PC-3 (cell line): ENCODE results near the gene TEX52. TPM values are rescaled to one million over a fixed set of nuclear protein-coding genes. Genes with fewer than 3 reads are reported as not detected.

Source experiments
- ATAC-seq: fragments of 200-7000 bp; cut with Tn5 transposase; 2 replicates; pipeline ENCODE4 v1.9.1; 2020; ENCODE audit warnings: mild to moderate bottlenecking, moderate library complexity
- BruUV-seq: library from RNA; stranded (reverse); fragments of 400-500 nt; replicated peaks from 2 replicates; lab custom pipeline; 2021; lab: Mats Ljungman, UMichigan
- CTCF ChIA-PET: fragments of 300-600 bp; sonication (Branson Sonifier 250); formaldehyde crosslinking; loops from one replicate; lab custom pipeline; 2022; ENCODE audit warnings: antibody characterized with exemption; lab: Charles Lee
- POLR2A ChIA-PET: fragments of 300-600 bp; sonication (Branson Sonifier 250); formaldehyde crosslinking; loops from one replicate; lab custom pipeline; 2022; ENCODE audit warnings: antibody characterized with exemption; ENCODE audit not compliant: unreplicated experiment; lab: Charles Lee
- DNase-seq: peaks from one replicate; pipeline ENCODE4 v3.0.0-alpha.2; 2015
- H2AFZ ChIP-seq: fragments of 300-600 bp; sonication (generic); 2 replicates; pipeline ENCODE4 v1.6.0; 2016; ENCODE audit warnings: antibody characterized with exemption, low read length
- H3F3A ChIP-seq: fragments of 300-600 bp; sonication (generic); one replicate; pipeline ENCODE4 v1.6.0; 2017; ENCODE audit warnings: antibody characterized with exemption, low read length, control low read depth, mild to moderate bottlenecking; ENCODE audit not compliant: unreplicated experiment
- H3K27ac ChIP-seq: fragments of 300-600 bp; sonication (generic); 2 replicates; pipeline ENCODE4 v1.5.1; 2016; ENCODE audit warnings: mild to moderate bottlenecking, low read length
- H3K27me3 ChIP-seq: fragments of 300-600 bp; sonication (generic); 2 replicates; pipeline ENCODE4 v1.6.1; 2016; ENCODE audit warnings: low read length, mixed read lengths
- H3K36me3 ChIP-seq: fragments of 300-600 bp; sonication (generic); 2 replicates; pipeline ENCODE4 v1.6.1; 2016; ENCODE audit warnings: low read depth, mixed run types, low read length, mixed read lengths
- H3K4me1 ChIP-seq: fragments of 300-600 bp; sonication (generic); 2 replicates; pipeline ENCODE4 v1.5.1; 2016; ENCODE audit warnings: low read length; ENCODE audit not compliant: insufficient read depth
- H3K4me2 ChIP-seq: fragments of 300-600 bp; sonication (generic); 2 replicates; pipeline ENCODE4 v1.6.0; 2016; ENCODE audit warnings: low read length
- H3K4me3 ChIP-seq: fragments of 300-600 bp; sonication (generic); 2 replicates; pipeline ENCODE4 v1.5.1; 2016; ENCODE audit warnings: mild to moderate bottlenecking, low read length, mixed read lengths
- H3K79me2 ChIP-seq: fragments of 300-600 bp; sonication (generic); 2 replicates; pipeline ENCODE4 v1.6.1; 2017; ENCODE audit warnings: low read length, mixed read lengths
- H3K9ac ChIP-seq: fragments of 300-600 bp; sonication (generic); 2 replicates; pipeline ENCODE4 v1.6.0; 2016; ENCODE audit warnings: mild to moderate bottlenecking, low read length
- H3K9me2 ChIP-seq: fragments of 300-600 bp; sonication (generic); replicated peaks from 2 replicates; pipeline ENCODE4 v1.6.1; 2016; ENCODE audit warnings: mixed run types, low read length, mixed read lengths
- H3K9me3 ChIP-seq: fragments of 300-600 bp; sonication (generic); 2 replicates; pipeline ENCODE4 v1.6.1; 2016; ENCODE audit warnings: low read length, mixed read lengths
- H4K20me1 ChIP-seq: fragments of 300-600 bp; sonication (generic); 2 replicates; pipeline ENCODE4 v1.6.1; 2016; ENCODE audit warnings: low read length, mixed read lengths
- CTCF ChIP-seq: fragments of 300-600 bp; sonication (generic); conservative IDR thresholded peaks from 2 replicates; pipeline ENCODE4 v1.5.1; 2017; ENCODE audit warnings: antibody characterized with exemption, low read depth, mild to moderate bottlenecking, low read length
- EZH2 ChIP-seq: fragments of 300-600 bp; sonication (generic); IDR thresholded peaks from one replicate; pipeline ENCODE4 v1.6.1; 2017; ENCODE audit warnings: antibody characterized with exemption, mild to moderate bottlenecking, low read length; ENCODE audit not compliant: unreplicated experiment
- EZH2phosphoT487 ChIP-seq: fragments of 300-600 bp; sonication (generic); IDR thresholded peaks from 2 replicates; pipeline ENCODE4 v1.6.1; 2018; ENCODE audit warnings: mild to moderate bottlenecking, antibody characterized with exemption, low read length, borderline replicate concordance
- intact Hi-C: fragments of 100-400 bp; cut with micrococcal nuclease; formaldehyde crosslinking; loops from 2 replicates; pipeline ENCODE4 v1.9.0; 2023
- total RNA-seq: library from RNA; depleted of rRNA; stranded (reverse); fragments of >200 nt; gene quantifications from 2 replicates; pipeline ENCODE4 v1.2.3, GENCODE V29; 2014

The TEX52 gene
- total RNA-seq, 1 experiment from 2014 or later = not detected

- intact Hi-C loops = loop anchor here (2.0 kb wide), 1 partner anchor 15 kb away; the partner anchor contains the start of genes FOXM1 and RHNO1
- Histone ChIP-seq H3K9ac (peak overlapping the region; percentile 90), H3K27me3 (no peaks in the 10 kb centered on the region), H3K4me1 (peaks cover 21% of the 10 kb centered on the region), H3K36me3 (peaks cover 11% of the 10 kb centered on the region), H3K4me2 (peak overlapping the region; percentile 98), H2AFZ (peak overlapping the region; percentile 96), H3K27ac (peak overlapping the region; percentile 59), H4K20me1 (0 out of 2 replicates have a peak, but pooled peaks cover 3% of the 10 kb centered on the region), H3K9me2 (no peaks in the 10 kb centered on the region), H3K4me3 (peak overlapping the region; percentile 99), H3F3A (no peaks in the 10 kb centered on the region), H3K79me2 (peaks cover 45% of the 10 kb centered on the region), H3K9me3 (no peaks in the 10 kb centered on the region)
- DNase-seq = peak; percentile 55
- POLR2A ChIA-PET = interaction anchor here (0.7 kb wide), 1 partner anchor 59 kb away, joined by 5 read pairs; no protein-coding TSS in a partner anchor
- peak; percentile 48 for ATAC-seq
- TSS peak; percentile 94 for BruUV-seq
- TF ChIP-seq EZH2 = no peak
- TF ChIP-seq EZH2phosphoT487 = no peak
- TF ChIP-seq CTCF = no peak
- CTCF ChIA-PET = interaction anchor here (0.6 kb wide), 1 partner anchor 53 kb away, joined by 3 read pairs; no protein-coding TSS in a partner anchor
Observed at GRCh38 chr12:2891240-2892053, 34.6 kb upstream of the TEX52 start.

GRCh38 chr12:2890388-2891239 lies 33.8 kb upstream of the TEX52 start, which contains the start of gene TULP3:
Gene TULP3 (plus strand): TSS chr12:2890891. CDS start chr12:2890948, 57 bp downstream.
- BruUV-seq = no TSS peak
- H3K79me2 ChIP-seq = peaks cover 39% of the 10 kb centered on the region
- peak within 1 kb of the TSS; percentile 98 for H3K4me2 ChIP-seq
- H3K9me3 ChIP-seq = no peaks in the 10 kb centered on the region
- peak within 1 kb of the TSS; percentile 99 for H3K4me3 ChIP-seq
- ATAC-seq = peak; percentile 87
- H3K4me1 ChIP-seq = peaks cover 21% of the 10 kb centered on the region
- no peaks in the 10 kb centered on the region for H3F3A ChIP-seq
- POLR2A ChIA-PET = no interaction called here
- CTCF ChIA-PET = interaction anchor here (1.1 kb wide), 1 partner anchor 151 kb away, joined by 3 read pairs; no protein-coding TSS in a partner anchor
- H3K9ac ChIP-seq = peak within 1 kb of the TSS; percentile 90
- peaks cover 15% of the 10 kb centered on the region for H3K36me3 ChIP-seq
- intact Hi-C loops = loop anchor here (2.0 kb wide), 1 partner anchor 14 kb away; the partner anchor contains the start of genes FOXM1 and RHNO1
- DNase-seq = peak; percentile 95
- no peak for TF ChIP-seq EZH2phosphoT487
- TF ChIP-seq EZH2 = no peak
- TF ChIP-seq CTCF = no peak
- no peaks in the 10 kb centered on the region for H3K27me3 ChIP-seq
- H3K9me2 ChIP-seq = no peaks in the 10 kb centered on the region
- H3K27ac ChIP-seq = peak within 1 kb of the TSS; percentile 59
- 0 out of 2 replicates have a peak, but pooled peaks cover 3% of the 10 kb centered on the region for H4K20me1 ChIP-seq
- H2AFZ ChIP-seq = peak within 1 kb of the TSS; percentile 96
